GM06990 (cell line): ENCODE results near the gene DIP2A.

Experiments used
- DNase-seq: peaks from one replicate; pipeline ENCODE4 v3.0.0-alpha.2; 2011; ENCODE audit not compliant: insufficient read length; ENCODE audit errors: extremely low read depth
- H3K27me3 ChIP-seq: replicated peaks from 2 replicates; pipeline ENCODE4 v1.6.0; 2011; ENCODE audit warnings: low read length; ENCODE audit not compliant: control insufficient read depth, insufficient read depth
- H3K36me3 ChIP-seq: 2 replicates; pipeline ENCODE4 v1.5.1; 2011; ENCODE audit warnings: low read length; ENCODE audit not compliant: control insufficient read depth, insufficient read depth
- H3K4me3 ChIP-seq: replicated peaks from 2 replicates; pipeline ENCODE4 v1.5.1; 2011; ENCODE audit warnings: low read depth, mild to moderate bottlenecking, control low read depth, low read length
- TF ChIP-seq, protein P1 (sequence below): IDR thresholded peaks from 2 replicates; pipeline ENCODE4 v1.5.1; 2011; ENCODE audit warnings: low read length, control low read depth, mild to moderate bottlenecking, inconsistent platforms; ENCODE audit not compliant: insufficient read depth, poor library complexity, severe bottlenecking

Gene DIP2A

DNA sequence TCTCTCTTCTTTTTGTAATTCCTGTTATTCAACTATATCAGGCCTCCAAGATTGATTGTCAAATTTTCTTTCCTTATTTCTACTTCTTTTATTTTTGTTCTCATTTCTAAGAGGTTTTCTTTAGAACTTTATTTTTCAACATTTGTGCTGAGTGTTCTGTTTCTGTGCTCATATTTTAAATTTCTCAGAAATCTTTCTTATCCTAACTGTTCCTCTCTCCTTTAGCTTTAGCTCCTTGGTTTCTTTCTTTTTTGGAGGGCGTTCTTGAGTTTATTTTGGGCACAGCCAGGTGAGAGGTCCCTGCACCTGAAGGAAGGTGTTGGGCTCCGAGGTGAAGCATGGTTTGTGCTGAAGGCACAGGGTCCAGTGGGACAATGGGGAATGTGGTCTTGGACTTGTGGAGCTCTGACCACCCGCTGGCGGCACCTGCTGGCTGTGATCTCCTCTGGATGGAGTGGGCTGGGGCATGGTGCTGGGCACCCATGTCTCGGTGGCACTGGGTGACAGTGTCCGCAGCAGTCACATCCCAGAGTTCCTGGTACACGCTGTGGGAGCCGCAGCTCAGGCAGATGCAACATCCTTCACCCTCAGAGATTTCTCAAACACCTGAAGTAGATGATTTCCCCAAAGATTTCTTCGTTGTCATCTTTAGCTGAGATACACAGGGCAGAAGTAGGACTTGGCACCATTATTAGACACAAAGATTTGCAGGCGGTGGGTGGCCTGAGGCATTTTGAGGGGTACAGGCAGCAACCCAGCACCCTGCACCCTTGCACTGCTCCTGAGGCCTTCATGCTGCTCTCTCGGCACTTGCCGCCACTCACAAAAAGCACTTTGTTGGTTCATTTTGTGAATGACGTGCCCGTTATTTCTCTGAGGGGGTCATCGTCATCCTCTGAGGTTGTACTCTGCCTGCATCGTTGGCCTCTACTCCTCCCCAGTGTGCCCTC, 38.2 kb upstream of the DIP2A start:
- DNase-seq: no peak
- Histone ChIP-seq H3K36me3 (peaks cover 28% of the 10 kb centered on the region), H3K4me3 (no peak overlapping the region), H3K27me3 (no peaks in the 10 kb centered on the region)
- TF ChIP-seq, protein P1, sequence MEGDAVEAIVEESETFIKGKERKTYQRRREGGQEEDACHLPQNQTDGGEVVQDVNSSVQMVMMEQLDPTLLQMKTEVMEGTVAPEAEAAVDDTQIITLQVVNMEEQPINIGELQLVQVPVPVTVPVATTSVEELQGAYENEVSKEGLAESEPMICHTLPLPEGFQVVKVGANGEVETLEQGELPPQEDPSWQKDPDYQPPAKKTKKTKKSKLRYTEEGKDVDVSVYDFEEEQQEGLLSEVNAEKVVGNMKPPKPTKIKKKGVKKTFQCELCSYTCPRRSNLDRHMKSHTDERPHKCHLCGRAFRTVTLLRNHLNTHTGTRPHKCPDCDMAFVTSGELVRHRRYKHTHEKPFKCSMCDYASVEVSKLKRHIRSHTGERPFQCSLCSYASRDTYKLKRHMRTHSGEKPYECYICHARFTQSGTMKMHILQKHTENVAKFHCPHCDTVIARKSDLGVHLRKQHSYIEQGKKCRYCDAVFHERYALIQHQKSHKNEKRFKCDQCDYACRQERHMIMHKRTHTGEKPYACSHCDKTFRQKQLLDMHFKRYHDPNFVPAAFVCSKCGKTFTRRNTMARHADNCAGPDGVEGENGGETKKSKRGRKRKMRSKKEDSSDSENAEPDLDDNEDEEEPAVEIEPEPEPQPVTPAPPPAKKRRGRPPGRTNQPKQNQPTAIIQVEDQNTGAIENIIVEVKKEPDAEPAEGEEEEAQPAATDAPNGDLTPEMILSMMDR: no peak

DNA sequence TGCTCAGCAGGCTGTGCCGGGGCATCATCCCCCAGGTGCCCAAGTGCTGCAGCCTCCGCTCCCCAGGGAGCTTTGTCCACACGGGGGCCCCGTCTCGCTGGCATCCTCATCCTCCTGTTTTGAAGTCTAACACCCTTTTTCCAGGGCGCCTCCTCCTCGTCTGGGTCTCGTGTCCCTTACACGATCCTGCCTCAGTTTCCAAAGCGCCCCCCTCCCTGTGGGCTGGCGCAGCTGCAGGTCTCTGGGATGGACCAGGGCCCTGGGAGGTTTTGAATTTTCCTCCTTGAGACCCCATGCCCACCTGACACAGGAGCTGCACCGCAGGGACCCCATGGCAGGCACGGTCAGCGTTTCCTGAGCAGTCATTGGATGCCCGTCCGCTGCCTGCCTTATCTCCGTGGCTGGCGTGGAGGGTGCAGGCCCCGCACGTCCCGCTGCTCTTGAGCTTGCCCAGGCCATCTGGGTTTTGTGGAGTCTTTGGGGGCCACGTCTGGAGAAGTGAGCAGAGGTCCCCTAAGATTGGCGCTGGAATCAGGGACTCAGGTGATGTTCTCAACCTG, 37.4 kb upstream of the DIP2A start:
- peaks cover 27% of the 10 kb centered on the region for H3K36me3 ChIP-seq
- no peaks in the 10 kb centered on the region for H3K27me3 ChIP-seq

DNA sequence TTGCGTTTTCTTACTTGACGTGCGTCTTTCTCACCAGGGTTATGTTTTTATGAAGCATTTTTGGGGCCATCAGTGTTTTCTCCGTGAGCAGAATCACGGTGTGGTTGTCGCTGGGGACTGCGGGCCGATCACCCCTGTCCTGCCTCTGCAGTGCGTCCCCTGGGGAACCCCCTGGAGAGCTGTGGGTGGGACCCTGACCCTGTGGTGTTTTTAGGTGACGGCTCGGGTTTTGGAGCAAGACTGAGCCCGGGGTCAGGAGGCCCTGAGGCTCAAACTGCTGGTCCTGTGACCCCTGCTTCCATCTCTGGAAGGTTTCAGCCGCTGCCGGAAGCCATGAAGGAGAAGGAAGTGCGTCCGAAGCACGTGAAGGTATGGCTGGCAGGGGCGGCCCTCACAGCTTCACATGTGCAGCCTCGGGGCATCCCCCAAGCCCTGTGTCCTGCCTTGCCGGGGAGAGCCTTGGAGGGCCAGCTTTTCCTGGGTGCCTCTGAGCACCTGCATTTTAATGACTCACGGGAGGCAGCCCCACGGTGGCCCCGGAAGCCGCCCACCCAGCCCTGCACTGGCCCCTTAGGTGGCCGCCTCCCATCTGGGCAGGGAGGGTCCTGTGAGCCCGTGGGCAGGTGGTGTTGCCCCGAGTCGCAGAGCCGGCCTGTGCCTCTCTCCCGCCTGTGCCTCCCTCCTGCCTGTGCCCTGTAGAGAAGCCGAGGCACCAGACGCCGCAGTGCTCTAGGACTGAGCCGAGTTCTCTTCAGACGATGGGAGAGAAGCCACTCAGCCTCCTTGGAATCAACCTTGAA, 36.7 kb upstream of the DIP2A start:
- Histone ChIP-seq H3K4me3 (no peak overlapping the region), H3K36me3 (peaks cover 22% of the 10 kb centered on the region), H3K27me3 (no peaks in the 10 kb centered on the region)
- no peak for DNase-seq
- TF ChIP-seq, protein P1: no peak

More for the DNA sequence above, 37.4 kb upstream of the DIP2A start:
- H3K4me3 ChIP-seq: no peak overlapping the region
- TF ChIP-seq, protein P1: no peak
- no peak for DNase-seq

DNA sequence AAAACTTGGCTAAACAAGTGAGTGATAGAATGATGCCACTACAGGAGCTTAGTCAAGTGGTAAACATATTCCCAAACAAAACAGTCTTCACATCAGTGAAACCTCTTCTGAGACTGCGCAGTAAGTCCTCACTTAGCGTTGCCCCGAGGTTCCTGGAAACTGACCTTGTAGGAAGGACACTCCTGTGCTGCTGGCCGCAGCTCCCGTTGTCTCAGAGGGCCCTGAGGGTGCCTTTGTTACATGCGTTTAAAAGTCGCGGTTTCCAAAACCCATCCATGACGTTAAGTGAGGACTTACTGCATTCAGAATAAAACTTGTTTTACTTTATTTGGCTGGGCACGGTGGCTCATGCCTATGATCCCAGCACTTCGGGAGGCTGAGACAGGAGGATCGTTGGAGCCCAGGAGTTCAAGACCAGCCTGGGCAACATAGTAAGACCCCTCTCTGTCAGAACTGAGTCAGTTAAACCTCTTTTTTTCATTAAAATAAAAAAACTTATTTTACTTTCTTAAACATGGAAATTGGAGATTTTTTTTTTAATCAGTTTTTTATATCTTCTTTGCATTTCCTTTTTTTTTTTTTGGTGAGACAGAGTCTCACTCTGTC, 36.0 kb upstream of the DIP2A start:
- no peak for DNase-seq
- H3K4me3 ChIP-seq: no peak overlapping the region
- peaks cover 27% of the 10 kb centered on the region for H3K36me3 ChIP-seq
- no peaks in the 10 kb centered on the region for H3K27me3 ChIP-seq
- TF ChIP-seq, protein P1: no peak

DNA sequence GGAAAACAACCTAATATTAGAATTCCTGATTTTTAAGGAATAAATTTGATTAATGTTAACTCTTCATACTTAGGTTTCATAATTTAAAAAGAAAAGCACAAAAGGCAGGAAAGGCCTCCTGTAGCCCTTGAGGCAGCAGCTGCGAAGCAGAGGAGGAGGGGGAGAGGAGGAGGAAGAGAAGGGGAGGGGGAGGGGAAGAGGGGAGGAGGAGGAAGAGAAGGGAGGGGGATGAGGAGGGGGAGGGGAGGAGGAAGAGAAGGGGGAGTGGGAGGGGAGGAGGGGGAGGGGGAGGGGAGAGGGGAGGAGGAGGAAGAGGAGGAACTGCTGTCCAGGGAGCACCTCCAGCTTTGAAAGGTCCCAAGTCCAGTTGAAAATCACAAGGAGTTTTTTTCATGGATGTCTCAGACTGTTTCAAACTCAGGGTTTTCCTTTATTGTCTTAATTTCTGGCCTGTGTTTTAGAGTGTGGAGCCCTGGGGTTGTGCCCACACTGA, 35.1 kb upstream of the DIP2A start:
- H3K36me3 ChIP-seq: peaks cover 31% of the 10 kb centered on the region
- TF ChIP-seq, protein P1: no peak
- DNase-seq: no peak
- no peaks in the 10 kb centered on the region for H3K27me3 ChIP-seq
- H3K4me3 ChIP-seq: no peak overlapping the region
